ENCODE results near the gene RAMACL.

RAMACL gene

DNA sequence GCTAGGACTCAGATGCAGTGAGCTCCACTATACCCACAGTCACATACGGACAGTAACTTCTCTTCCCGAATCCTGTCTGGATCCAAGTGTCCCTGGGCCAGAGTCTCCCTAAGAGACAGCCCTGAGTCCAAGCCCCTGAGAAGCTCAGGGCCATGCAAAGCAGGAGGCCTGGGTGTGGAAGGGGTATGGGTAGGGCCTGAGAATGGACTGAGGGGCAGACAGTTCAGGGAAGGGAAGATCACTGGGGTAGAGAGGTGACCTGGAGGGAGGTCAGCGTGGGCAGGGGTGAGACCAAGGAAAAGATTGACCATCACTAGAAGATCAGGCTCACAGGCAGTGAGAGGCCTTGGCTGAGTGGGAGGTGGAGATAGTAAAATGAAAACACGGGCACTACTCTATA is 31.8 kb upstream of the RAMACL start:
- H3K4me3 ChIP-seq (ENCODE audit: low read depth, low read length): no peak overlapping the region

DNA sequence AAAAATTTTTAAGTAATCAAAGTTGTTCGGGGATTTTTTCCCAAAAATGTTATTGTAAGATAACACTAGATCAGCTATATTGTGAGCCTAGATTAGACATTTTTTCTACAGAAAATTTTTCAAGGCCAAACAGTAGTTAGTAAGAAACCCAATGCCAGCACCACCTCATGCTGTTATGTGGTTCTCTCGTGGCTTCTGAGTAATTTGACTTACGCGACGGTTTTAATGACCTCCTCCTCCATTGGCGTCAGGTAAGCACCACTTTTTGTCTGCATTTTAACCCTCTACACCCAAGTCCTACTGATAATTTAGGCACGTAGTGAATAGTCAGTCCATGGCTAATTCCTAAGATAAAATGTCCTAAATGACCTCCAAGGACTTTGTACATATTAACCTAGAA is 30.9 kb upstream of the RAMACL start:
- H3K4me3 ChIP-seq (ENCODE audit: low read depth, low read length): no peak overlapping the region

DNA sequence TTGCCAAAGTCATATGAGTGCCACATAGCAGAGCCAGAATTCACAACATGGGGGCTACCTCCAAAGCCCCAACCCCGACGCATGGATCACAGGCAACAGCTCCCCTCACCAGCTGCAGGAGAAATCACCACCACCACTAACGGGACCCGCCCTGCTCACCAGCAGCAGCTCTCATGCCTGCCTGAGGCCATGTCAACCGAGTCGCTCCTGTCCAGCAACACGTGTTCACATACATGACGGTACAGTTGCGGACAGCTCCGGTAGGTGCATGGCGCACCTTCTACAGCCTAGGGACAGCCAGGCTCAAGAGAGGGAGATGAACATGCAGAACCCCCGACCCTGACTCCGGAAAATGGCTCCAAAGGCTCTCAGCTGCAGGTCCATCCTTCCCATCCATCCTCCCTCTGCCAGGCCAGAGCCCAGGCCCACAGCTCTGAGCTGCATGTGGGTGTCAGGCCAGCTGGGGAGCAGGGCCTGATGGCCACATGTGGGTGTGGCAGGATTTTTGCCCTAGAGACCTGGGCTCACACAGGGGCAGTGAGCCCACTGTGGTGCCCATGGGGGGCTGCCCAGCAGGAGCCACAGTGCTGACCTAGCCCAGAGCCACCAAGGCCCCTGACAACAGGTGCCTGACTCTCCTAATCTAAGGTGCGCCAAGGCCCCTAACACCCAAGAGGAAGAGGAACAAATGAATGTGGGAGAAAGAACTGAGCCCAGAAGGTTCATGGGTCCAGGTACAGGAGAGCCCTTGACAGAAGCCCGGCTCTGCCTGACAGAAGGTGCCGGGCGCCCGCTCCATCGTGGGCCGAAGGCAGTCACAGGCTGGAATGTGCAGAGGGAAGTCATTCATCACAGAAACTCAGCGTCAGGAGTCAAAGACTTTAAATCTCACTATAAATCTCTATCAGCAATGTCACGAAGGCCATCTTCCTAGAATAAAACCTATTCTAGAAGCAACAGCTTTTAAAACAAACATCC is 30.1 kb upstream of the RAMACL start:
- no peak overlapping the region for H3K4me3 ChIP-seq (ENCODE audit: low read depth, low read length)

GRCh38 chr6:166615059-166615770 is 28.7 kb upstream of the RAMACL start:
- H3K4me3 ChIP-seq (ENCODE audit: low read depth, low read length): no peak overlapping the region

GRCh38 chr6:166614589-166614988 is 28.1 kb upstream of the RAMACL start:
- no peak overlapping the region for H3K4me3 ChIP-seq (ENCODE audit: low read depth, low read length)

DNA sequence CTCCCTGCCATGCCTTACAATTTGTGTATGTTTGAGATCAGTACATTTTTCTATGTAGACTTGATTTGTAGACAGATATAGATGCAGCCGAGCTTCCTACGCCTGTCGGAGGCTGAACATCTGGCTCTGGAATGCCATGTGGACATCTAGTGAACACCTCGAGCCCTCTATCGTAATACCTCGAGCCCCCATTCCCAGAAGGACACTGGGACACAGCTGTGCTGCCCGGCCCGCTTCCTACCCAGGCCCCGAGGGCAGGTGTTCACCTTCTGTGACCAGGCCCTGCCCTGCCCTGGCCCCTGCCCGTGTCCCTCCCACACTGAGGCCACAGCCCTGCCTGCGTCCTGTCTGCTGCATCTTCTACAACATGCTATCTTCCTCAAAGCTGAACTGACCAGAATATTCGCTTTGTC is 27.7 kb upstream of the RAMACL start:
- H3K4me3 ChIP-seq (ENCODE audit: low read depth, low read length): no peak overlapping the region

- H3K4me3 ChIP-seq (ENCODE audit: low read depth, low read length): no peak overlapping the region
These were observed 26.5 kb upstream of the RAMACL start for GRCh38 chr6:166613027-166613426.

DNA sequence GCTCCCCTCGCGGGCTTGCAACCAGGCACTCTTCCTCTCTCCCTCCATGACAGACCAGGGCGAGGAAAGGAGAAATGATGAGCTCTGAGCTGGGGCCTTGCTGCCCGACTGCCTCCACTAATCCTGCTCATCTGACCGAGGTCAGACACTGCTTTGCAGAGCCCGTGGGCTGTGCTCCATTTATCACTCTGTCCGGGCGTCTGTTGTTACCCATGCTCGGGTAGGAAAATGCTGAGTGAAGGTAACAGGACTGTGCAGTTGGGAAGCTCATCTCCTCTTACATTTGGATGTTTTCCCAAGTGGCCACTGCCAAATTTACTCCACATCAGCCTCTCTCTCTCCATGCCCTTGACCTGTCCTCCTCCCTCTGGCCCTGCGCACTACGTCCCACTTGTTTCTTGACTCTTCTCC is 26.0 kb upstream of the RAMACL start:
- no peak overlapping the region for H3K4me3 ChIP-seq (ENCODE audit: low read depth, low read length)

DNA sequence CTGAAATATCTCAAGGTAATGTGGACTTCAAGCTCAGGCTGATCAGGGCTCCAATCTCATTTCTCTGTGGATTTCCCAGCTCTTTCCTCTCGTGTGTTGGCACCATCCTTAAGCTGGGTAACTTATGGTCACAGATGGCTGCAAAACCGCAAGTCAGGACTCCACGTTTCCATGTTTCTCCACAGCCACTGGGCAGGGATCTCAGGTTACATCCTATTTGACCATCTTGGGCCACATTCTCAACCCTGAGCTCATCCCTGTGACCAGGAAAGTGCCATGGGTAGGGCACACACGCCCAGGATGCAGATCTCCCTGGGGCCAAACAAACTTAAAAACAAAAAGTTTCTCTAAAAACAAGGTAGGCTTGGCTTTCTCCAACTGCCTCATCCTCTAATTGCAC is 25.2 kb upstream of the RAMACL start:
- H3K4me3 ChIP-seq (ENCODE audit: low read depth, low read length): no peak overlapping the region

DNA sequence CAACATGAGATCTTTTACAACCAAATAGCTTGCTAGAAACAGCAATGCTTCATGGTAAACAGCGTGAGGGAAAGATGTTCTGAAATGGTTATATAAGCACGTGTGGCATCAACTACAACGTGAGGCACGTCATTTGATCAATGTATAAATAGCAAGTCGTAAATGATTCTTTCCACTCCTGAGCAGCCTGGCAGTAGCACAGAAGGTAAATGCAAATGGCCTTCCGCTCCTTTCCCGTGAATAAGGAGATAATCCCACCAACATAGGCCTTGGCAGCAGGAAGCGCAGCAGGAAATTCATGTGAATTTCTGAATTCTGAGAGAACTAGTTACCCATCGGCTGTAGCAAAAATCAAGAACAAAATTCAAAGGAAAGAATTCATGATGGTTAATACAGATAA is 23.6 kb upstream of the RAMACL start:
- no peak overlapping the region for H3K4me3 ChIP-seq (ENCODE audit: low read depth, low read length)

DNA sequence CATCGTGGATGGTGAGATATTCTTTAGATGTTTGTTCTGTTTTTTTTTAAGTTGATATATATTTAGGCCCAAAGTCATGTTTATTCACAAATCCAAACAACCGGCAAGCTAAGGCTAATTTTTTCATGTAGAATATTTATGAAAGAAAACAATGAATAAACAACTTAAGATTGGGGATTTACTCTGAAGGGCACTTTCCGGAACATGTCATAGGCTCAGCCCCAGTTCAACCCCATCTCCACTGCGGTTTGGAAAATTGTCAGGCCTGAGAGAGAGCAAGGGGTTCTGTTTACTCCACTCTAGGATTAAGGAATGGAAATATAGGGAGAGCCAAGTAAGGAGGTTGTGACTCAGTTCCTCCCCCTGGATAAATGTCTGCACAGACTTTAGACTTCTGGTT is 22.3 kb upstream of the RAMACL start:
- H3K4me3 ChIP-seq (ENCODE audit: low read depth, low read length): no peak overlapping the region

- H3K4me3 ChIP-seq (ENCODE audit: low read depth, low read length): no peak overlapping the region
These were observed 19.3 kb upstream of the RAMACL start for GRCh38 chr6:166605752-166606151.

DNA sequence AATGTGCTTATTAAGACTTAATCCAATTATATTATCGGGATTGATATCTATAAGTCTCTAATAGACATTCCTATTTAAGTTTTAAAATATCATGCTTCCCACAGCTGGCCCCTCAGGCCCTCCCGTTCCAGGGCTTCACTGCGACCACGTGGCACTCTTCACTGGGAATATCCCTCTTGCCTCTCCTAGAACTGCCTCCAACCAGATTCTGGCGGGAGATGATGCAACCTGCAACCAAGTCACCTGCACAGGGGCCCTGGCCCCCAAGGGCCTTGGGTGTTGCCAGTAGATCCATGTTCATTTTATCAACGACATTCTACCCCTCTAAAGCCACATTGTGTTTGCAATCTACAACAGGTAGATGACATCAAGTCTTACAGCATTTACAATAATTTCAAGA is 18.4 kb upstream of the RAMACL start:
- H3K4me3 ChIP-seq (ENCODE audit: low read depth, low read length): no peak overlapping the region

DNA sequence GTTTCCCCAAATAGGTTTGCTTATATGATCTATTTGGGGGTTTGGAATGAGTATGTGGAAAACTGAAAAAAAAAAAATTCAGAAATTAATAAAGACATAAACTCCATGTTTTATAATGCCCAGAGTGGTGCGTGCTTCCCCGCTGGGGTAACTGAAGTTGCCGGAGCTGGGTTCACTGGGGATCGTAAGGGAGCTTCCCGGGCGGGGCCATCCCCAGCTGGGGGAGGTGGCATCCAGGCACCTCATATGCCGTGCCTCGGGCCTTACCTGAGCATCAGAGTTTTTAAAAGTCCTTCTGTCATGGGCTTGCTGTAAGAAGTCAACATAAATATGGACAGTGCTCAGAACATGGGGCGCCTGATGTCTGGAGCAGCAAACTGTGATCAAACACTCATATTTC is 17.9 kb upstream of the RAMACL start:
- H3K4me3 ChIP-seq (ENCODE audit: low read depth, low read length): no peak overlapping the region

DNA sequence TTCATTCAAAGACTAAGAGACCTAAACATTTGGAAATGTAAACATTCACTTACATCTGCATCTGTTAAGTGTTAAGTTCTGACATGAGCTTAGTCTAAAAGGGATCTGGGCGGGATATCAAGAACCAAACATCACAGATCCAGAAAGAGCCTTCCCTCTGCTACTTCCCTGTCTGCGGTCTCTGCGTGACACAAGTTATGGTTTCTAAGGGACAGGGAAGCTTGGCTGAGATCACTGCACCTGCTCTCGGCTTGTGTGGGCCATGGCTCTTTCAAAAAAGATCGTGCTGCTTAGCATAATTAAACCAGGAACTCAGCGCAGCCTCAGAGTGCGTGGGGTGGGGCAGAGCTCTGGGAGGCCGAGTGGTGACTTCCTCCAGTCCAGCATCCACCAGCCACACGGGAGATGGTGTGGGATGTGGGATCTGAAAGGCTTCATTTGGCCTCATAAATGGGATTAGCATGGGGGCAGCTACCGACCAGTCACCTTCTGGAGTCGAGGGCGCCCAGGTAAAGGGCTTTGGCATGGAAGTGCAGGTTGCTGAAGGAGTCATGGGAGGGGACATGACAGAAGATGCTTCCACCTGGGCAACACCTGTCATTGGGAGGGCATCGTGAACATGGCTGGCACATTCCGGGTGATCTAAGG is 16.7 kb upstream of the RAMACL start:
- no peak overlapping the region for H3K4me3 ChIP-seq (ENCODE audit: low read depth, low read length)

GRCh38 chr6:166601956-166602355 is 15.5 kb upstream of the RAMACL start:
- no peak overlapping the region for H3K4me3 ChIP-seq (ENCODE audit: low read depth, low read length)

DNA sequence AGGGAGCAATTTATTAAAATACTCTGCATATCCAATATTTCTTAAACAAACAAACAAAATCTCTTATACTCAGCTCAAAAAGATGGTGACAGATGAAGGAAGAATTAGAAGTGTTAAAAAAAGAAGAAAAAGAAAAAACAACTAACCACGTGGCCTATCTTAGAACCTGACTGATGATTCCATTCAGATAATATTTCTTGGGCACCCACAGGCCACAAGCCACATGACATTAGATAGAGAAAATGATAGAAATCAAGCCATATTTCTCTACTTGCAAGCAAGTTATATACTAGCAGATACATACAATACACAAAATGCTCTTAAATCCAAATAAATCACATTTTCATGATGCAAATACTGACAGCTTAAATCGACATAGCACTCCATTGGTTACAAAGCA is 14.5 kb upstream of the RAMACL start:
- no peak overlapping the region for H3K4me3 ChIP-seq (ENCODE audit: low read depth, low read length)

DNA sequence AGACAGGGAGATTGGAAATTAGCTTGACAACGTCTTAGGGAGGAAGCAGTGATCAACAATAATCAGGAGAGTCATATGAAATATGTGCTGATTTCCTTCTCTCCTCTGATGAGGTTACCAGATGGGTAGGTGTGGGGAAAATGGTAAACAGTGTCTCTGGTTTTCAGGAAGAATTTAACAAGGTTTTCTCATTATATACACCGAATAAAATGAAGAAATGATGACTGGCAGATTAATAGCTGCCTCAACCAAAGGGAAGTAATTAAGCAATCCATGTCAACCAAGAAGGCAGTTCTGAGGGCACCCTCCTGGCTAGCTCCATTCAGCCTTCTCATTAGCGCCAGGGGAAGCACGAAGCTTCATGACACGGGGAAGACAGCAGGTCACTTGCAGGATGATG is 12.7 kb upstream of the RAMACL start:
- H3K4me3 ChIP-seq (ENCODE audit: low read depth, low read length): no peak overlapping the region

DNA sequence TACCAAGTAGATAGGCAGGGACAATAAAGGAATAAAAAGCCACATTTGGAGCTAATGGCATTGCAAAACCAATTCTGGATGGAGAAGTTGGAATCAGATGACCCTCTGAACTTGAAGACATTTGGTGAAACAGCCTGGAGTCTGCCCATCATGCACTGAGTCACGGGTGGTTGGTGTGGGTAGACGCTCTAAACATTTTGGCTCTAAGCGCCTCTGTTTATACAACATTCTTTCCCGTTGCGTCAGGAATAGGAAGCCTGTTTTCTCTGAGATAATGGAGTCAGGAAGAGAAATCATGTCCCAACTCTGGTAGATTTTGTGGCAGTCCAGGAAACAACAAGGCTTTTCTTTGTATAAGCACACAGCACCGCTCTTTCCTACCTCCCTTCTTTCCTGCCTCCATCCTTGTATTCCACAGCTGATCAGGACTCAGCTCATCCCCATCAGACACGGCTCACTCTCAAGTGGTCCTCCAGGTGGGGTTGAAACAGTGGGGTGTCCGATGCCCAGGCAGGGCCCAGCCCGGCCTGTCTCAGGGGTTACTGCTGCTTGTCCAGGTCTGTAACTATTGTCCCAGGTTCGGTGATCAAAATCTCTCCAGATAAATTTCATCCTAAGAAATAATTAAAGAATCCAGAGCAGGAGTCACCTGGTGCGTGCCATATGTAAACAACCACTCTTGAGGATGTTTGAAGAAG is 12.1 kb upstream of the RAMACL start:
- no peak overlapping the region for H3K4me3 ChIP-seq (ENCODE audit: low read depth, low read length)

DNA sequence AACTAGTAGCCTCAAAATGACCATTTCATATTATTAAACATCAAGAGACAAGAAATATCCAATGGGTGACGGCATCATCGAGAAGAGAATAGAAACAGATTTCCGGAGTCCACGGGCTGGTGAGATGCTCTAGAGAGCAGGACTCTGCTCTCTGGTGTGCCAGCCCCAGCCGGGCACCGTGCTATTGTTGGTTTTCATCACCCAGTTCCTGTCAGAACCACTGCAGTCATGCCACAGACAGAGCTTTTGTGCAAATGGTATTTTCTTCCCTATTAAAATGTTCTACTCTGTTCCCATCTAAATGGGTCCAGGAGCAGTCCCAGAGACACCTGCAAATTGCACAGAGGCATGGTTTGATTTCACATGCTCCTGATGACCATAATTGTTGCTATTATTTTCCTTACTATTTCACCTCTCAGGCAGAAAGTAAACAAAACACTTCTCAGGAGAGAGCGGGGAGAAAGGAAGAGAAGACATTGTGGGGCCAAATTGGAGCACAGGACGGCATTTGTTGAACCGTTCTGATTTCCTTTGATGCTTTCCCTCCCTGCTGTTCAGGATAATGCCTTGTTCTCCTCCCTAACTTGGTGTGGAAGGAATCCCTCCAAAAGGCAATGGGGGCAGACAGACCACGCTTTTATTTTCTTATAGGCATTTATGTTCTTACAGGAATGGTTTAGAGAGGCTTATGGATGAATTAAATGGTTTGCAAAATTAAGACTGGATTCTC is 11.4 kb upstream of the RAMACL start:
- H3K4me3 ChIP-seq (ENCODE audit: low read depth, low read length): no peak overlapping the region

All from iPS-11a (cell line).